ENCODE data around the gene DHODH.

DNA sequence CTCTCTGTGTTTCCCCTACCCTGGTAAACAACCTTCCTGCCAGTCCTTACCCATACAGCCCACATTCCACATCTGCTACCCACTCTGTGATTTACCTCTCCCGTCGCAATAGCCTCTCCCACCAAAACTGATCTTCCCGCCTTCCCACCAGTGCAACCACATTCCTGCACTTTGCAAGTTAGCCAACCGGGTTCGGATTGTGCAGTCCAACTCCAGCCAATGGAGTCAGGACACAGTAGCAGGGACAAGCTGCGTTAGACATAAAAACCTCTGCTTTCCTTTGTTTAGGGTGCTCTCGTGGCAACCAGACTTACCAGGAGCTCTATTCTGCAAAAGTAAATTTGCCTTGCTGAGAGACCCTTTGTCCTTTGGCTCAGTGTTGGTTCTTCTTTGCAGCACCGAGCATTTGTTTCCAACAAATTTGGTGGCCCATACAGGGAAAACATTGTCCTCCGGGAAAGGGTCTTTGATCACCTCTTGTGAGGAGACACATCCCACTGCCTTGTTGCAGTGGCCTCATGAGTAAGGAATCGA is 55.9 kb downstream of the DHODH start:
- TF ChIP-seq, protein P1, sequence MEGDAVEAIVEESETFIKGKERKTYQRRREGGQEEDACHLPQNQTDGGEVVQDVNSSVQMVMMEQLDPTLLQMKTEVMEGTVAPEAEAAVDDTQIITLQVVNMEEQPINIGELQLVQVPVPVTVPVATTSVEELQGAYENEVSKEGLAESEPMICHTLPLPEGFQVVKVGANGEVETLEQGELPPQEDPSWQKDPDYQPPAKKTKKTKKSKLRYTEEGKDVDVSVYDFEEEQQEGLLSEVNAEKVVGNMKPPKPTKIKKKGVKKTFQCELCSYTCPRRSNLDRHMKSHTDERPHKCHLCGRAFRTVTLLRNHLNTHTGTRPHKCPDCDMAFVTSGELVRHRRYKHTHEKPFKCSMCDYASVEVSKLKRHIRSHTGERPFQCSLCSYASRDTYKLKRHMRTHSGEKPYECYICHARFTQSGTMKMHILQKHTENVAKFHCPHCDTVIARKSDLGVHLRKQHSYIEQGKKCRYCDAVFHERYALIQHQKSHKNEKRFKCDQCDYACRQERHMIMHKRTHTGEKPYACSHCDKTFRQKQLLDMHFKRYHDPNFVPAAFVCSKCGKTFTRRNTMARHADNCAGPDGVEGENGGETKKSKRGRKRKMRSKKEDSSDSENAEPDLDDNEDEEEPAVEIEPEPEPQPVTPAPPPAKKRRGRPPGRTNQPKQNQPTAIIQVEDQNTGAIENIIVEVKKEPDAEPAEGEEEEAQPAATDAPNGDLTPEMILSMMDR (IDR thresholded peaks at IDR 0.05) = no peak
- TF ChIP-seq POLR2A (IDR thresholded peaks at IDR 0.05) = no peak

Data from tibial nerve (tissue), 3 donors.